Stomach (tissue), 4 donors: ENCODE data around the gene PTPRD.

Experiments
- EP300 ChIP-seq: sonication (generic); formaldehyde crosslinking; IDR thresholded peaks from one replicate; pipeline ENCODE4 v1.6.1; 2017; ENCODE audit warnings: antibody characterized with exemption
- POLR2A ChIP-seq, 4 donors: fragments of 450-650 bp; IDR thresholded peaks; one replicate each; pipeline ENCODE4 v1.6.1; 2016; ENCODE audit warnings: antibody characterized with exemption in 4 of 4, control low read depth in 2 of 4, mild to moderate bottlenecking in 1 of 4, moderate library complexity in 1 of 4
- POLR2AphosphoS5 ChIP-seq, 3 donors: sonication (generic); formaldehyde crosslinking; IDR thresholded peaks; one replicate each; pipeline ENCODE4 v1.6.1; 2016; ENCODE audit warnings: antibody characterized with exemption in 3 of 3
- TF ChIP-seq, protein P1 (sequence below), 7 experiments: fragments of 450-650 bp in 4 of 7; fragments of 200-600 bp in 3 of 7; sonication (generic) in 3 of 7; IDR thresholded peaks; one replicate each; pipeline ENCODE4 v1.5.1; 2016 to 2019; ENCODE audit warnings: antibody characterized with exemption in 7 of 7, control low read depth in 2 of 7, mild to moderate bottlenecking in 1 of 7

DNA sequence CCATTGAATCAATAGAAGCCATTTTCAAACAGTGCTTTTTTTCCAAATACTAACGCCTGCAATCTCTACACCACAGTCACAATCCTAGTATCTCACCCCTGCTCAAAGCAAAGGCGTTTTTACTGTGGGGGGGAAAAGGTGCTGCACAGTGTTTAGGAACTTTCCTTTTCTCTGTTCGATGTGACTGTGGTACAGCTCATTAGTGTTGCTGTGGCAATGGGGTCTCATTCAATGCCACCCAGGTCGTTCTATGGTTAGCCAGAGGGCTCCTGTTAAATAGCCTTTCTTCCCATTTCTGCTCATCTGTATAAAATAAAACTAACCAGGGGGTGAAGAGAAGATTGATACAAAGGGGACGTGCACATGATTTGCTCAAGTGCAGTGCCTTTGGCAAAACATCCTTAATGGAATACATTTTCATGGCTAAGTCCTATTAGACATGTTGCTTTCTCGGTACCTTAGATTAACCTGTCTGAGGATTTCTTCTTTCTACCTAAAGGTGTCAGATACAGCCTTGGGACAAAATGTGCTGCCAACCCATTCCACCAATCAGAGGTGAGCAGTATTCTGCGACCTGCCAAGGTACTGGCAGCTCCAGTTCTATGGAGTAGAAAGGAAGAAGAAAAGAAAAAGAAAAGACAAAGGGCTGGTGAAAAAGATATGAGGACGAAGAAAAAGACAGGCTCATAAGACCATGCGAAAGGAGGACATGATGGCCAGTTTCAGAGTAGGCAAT lies 2161.8 kb downstream of the PTPRD start:
- TF ChIP-seq POLR2A (IDR thresholded peaks at IDR 0.05) = no peak
- no peak for TF ChIP-seq POLR2AphosphoS5 (IDR thresholded peaks at IDR 0.05)
- no peak for TF ChIP-seq EP300
- TF ChIP-seq, protein P1, sequence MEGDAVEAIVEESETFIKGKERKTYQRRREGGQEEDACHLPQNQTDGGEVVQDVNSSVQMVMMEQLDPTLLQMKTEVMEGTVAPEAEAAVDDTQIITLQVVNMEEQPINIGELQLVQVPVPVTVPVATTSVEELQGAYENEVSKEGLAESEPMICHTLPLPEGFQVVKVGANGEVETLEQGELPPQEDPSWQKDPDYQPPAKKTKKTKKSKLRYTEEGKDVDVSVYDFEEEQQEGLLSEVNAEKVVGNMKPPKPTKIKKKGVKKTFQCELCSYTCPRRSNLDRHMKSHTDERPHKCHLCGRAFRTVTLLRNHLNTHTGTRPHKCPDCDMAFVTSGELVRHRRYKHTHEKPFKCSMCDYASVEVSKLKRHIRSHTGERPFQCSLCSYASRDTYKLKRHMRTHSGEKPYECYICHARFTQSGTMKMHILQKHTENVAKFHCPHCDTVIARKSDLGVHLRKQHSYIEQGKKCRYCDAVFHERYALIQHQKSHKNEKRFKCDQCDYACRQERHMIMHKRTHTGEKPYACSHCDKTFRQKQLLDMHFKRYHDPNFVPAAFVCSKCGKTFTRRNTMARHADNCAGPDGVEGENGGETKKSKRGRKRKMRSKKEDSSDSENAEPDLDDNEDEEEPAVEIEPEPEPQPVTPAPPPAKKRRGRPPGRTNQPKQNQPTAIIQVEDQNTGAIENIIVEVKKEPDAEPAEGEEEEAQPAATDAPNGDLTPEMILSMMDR (IDR thresholded peaks at IDR 0.05) = no peak
